Hindlimb muscle (tissue), 1 donor: ENCODE results near the gene NBPF3. TPM values are rescaled to one million over a fixed set of nuclear protein-coding genes. Genes with fewer than 3 reads are reported as not detected.
"Not testable (repeated sequence)": the region's sequence is repeated elsewhere in the genome, so short reads cannot be mapped to it uniquely, and the experiment has no call there.

Source experiments
- DNase-seq: peaks from one replicate; pipeline ENCODE4 v3.0.0-alpha.2; 2013
- polyA plus RNA-seq: library from polyadenylated mRNA; unstranded; fragments of 120-200 nt; gene quantifications from one replicate; pipeline ENCODE4 v1.2.1, GENCODE V29; 2013; ENCODE audit not compliant: insufficient read length

Gene NBPF3
- polyA plus RNA-seq, 1 donor = 12.6 TPM

- no peak for DNase-seq
Measured at GRCh38 chr1:21496063-21496462, 56.1 kb downstream of the NBPF3 start.

- no peak for DNase-seq
Measured at GRCh38 chr1:21496886-21497285, 56.9 kb downstream of the NBPF3 start.

- no peak for DNase-seq
Measured at GRCh38 chr1:21497466-21498061, 57.6 kb downstream of the NBPF3 start.

GRCh38 chr1:21499283-21499950, 59.5 kb downstream of the NBPF3 start:
- no peak for DNase-seq

- no peak for DNase-seq
Measured at GRCh38 chr1:21503706-21504377, 63.9 kb downstream of the NBPF3 start.

GRCh38 chr1:21506804-21507203, 66.9 kb downstream of the NBPF3 start:
- DNase-seq = no peak

GRCh38 chr1:21507511-21508270, 67.8 kb downstream of the NBPF3 start:
- DNase-seq = no peak

GRCh38 chr1:21508580-21509350, 68.8 kb downstream of the NBPF3 start:
- peak; percentile 49 for DNase-seq

- no peak for DNase-seq
Measured at GRCh38 chr1:21509351-21510112, 69.6 kb downstream of the NBPF3 start, which contains the start of gene ALPL. Gene ALPL, plus strand, starts transcription at chr1:21509423. Its CDS starts 44,659 bp downstream, at chr1:21554082.

- DNase-seq = no peak
Measured at GRCh38 chr1:21510113-21510493, 70.2 kb downstream of the NBPF3 start.

- DNase-seq = no peak
Measured at GRCh38 chr1:21510885-21511578, 71.1 kb downstream of the NBPF3 start.

GRCh38 chr1:21511579-21512522, 71.9 kb downstream of the NBPF3 start:
- DNase-seq = no peak

- no peak for DNase-seq
Measured at GRCh38 chr1:21514245-21514644, 74.3 kb downstream of the NBPF3 start.

- no peak for DNase-seq
Measured at GRCh38 chr1:21517161-21517589, 77.2 kb downstream of the NBPF3 start.

GRCh38 chr1:21517660-21518480, 77.9 kb downstream of the NBPF3 start:
- DNase-seq = no peak

GRCh38 chr1:21518774-21519455, 79.0 kb downstream of the NBPF3 start:
- DNase-seq = no peak

- not testable (repeated sequence) for DNase-seq
Measured at GRCh38 chr1:21519486-21520070, 79.6 kb downstream of the NBPF3 start.
